Ureter (tissue), 1 donor: ENCODE results near the gene RBBP5. TPM values are rescaled to one million over a fixed set of nuclear protein-coding genes. Genes with fewer than 3 reads are reported as not detected.

Experiments used
- DNase-seq: peaks from one replicate; pipeline ENCODE4 v3.0.0-alpha.2; 2020; ENCODE audit warnings: low spot score
- total RNA-seq: library from RNA; stranded (reverse); gene quantifications from one replicate; pipeline ENCODE4 v1.2.4, GENCODE V29; 2023
- donor health status: DM: yes; HTN: yes; CAD: no.

The RBBP5 gene
- total RNA-seq, 1 donor from 2014 or later, result 13.7 TPM

- no peak for DNase-seq
Measured at GRCh38 chr1:205056956-205057568, 64.7 kb downstream of the RBBP5 start.

GRCh38 chr1:205056188-205056611 lies 65.6 kb downstream of the RBBP5 start:
- DNase-seq, result no peak

GRCh38 chr1:205054013-205054412 lies 67.8 kb downstream of the RBBP5 start:
- DNase-seq, result no peak

GRCh38 chr1:205053296-205053695 lies 68.5 kb downstream of the RBBP5 start:
- DNase-seq, result no peak

- no peak for DNase-seq
Measured at GRCh38 chr1:205052690-205053089, 69.1 kb downstream of the RBBP5 start.

GRCh38 chr1:205049479-205049878 lies 72.3 kb downstream of the RBBP5 start:
- no peak for DNase-seq

- no peak for DNase-seq
Measured at GRCh38 chr1:205048382-205048781, 73.4 kb downstream of the RBBP5 start.

- no peak for DNase-seq
Measured at GRCh38 chr1:205047764-205048231, 74.0 kb downstream of the RBBP5 start.

- no peak for DNase-seq
Measured at GRCh38 chr1:205046870-205047269, 74.9 kb downstream of the RBBP5 start.

- no peak for DNase-seq
Measured at GRCh38 chr1:205045146-205045545, 76.6 kb downstream of the RBBP5 start.

GRCh38 chr1:205044741-205045140 lies 77.0 kb downstream of the RBBP5 start:
- DNase-seq, result no peak

GRCh38 chr1:205043866-205044265 lies 77.9 kb downstream of the RBBP5 start:
- no peak for DNase-seq

GRCh38 chr1:205042911-205043806 lies 78.6 kb downstream of the RBBP5 start, which contains the start of gene CNTN2:
TSS of gene CNTN2 (plus strand) at chr1:205043212. CDS start at chr1:205053186, 9,974 bp downstream.
- DNase-seq, result no peak

GRCh38 chr1:205041998-205042910 lies 79.5 kb downstream of the RBBP5 start:
- DNase-seq, result no peak

GRCh38 chr1:205041001-205041715 lies 80.6 kb downstream of the RBBP5 start:
- no peak for DNase-seq

- no peak for DNase-seq
Measured at GRCh38 chr1:205038132-205038786, 83.5 kb downstream of the RBBP5 start.

- no peak for DNase-seq
Measured at GRCh38 chr1:205037539-205037938, 84.2 kb downstream of the RBBP5 start.
